Prostate gland (tissue), 2 donors: Measurements from ENCODE around the gene PDGFC. TPM values are rescaled to one million over a fixed set of nuclear protein-coding genes. Genes with fewer than 3 reads are reported as not detected.
"Not testable (repeated sequence)": the region's sequence is repeated elsewhere in the genome, so short reads cannot be mapped to it uniquely, and the experiment has no call there.

Experiments used
- DNase-seq: peaks from one replicate; pipeline ENCODE4 v3.0.0-alpha.2; 2019; ENCODE audit warnings: low spot score
- H3K27ac ChIP-seq, 2 donors: fragments of 200-600 bp; sonication (generic); 2 replicates each; pipeline ENCODE4 v1.5.1; 2017 to 2019
- H3K27me3 ChIP-seq: fragments of 200-600 bp; sonication (generic); replicated peaks from 2 replicates; pipeline ENCODE4 v1.5.1; 2019; ENCODE audit not compliant: insufficient read depth
- H3K36me3 ChIP-seq, 2 donors: fragments of 200-600 bp; sonication (generic); 1 replicate in 1 of 2; 2 replicates in 1 of 2; pipeline versions ENCODE4 v1.5.1 to v1.8.1; 2017 to 2019
- H3K4me1 ChIP-seq: fragments of 200-600 bp; sonication (generic); replicated peaks from 2 replicates; pipeline ENCODE4 v1.5.1; 2019
- H3K4me3 ChIP-seq, 2 donors: fragments of 200-600 bp; sonication (generic); 2 replicates each; pipeline ENCODE4 v1.5.1; 2017 to 2019
- H3K9me3 ChIP-seq: fragments of 200-600 bp; sonication (generic); 2 replicates; pipeline ENCODE4 v1.5.1; 2017
- POLR2A ChIP-seq: fragments of 450-650 bp; IDR thresholded peaks from one replicate; pipeline ENCODE4 v1.6.1; 2016; ENCODE audit warnings: antibody characterized with exemption, mild to moderate bottlenecking
- POLR2AphosphoS5 ChIP-seq: sonication (generic); formaldehyde crosslinking; IDR thresholded peaks from one replicate; pipeline ENCODE4 v1.6.1; 2017; ENCODE audit warnings: antibody characterized with exemption
- WGBS: methylation state at CpG from one replicate; pipeline ENCODE4 v1.1.5; 2018; 5-methylcytosine and 5-hydroxymethylcytosine counted together
- intact Hi-C: fragments of 100-400 bp; cut with DNase I; formaldehyde crosslinking; loops from one replicate; pipeline ENCODE4 v1.14.2; 2022
- total RNA-seq, 2 donors: library from RNA; depleted of rRNA; stranded (reverse); fragments of >200 nt; gene quantifications; one replicate each; pipeline ENCODE4 v1.1.0, GENCODE V29; 2016
- TF ChIP-seq, protein P1 (sequence below), 4 experiments: fragments of 200-600 bp in 2 of 4; fragments of 450-650 bp in 2 of 4; sonication (generic) in 2 of 4; IDR thresholded peaks; 1 replicate in 3 of 4; 2 replicates in 1 of 4; pipeline ENCODE4 v1.5.1; 2016 to 2019; ENCODE audit warnings: antibody characterized with exemption in 4 of 4, mild to moderate bottlenecking in 2 of 4, moderate library complexity in 2 of 4

The PDGFC gene
- total RNA-seq, 2 donors from 2014 or later = 18.6 to 36.8 TPM

DNA sequence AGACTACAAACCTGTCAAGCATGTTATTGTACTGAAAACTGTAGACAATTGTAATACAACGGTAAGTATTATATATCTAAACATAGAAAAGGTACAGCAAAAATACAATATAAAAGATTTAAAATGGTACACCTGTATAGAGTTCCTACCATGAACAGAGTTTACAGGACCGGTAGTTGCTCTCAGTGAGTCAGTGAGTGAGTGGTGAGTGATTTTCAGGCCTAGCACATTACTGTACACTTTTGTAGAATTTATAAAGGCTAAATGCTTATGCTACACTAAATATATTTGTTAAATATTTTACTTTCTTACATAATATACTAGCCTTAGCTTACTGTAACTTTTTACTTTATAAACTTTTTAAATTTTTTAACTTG is 37.4 kb downstream of the PDGFC start:
- H3K9me3 ChIP-seq = no peaks in the 10 kb centered on the region
- intact Hi-C loops = no loop called here
- no peaks in the 10 kb centered on the region for H3K4me1 ChIP-seq
- DNase-seq = no peak
- no peak overlapping the region for H3K4me3 ChIP-seq
- WGBS = 75% methylated on average over 2 of the region's 2 CpGs
- no peak for TF ChIP-seq POLR2AphosphoS5
- TF ChIP-seq POLR2A = no peak
- TF ChIP-seq, protein P1, sequence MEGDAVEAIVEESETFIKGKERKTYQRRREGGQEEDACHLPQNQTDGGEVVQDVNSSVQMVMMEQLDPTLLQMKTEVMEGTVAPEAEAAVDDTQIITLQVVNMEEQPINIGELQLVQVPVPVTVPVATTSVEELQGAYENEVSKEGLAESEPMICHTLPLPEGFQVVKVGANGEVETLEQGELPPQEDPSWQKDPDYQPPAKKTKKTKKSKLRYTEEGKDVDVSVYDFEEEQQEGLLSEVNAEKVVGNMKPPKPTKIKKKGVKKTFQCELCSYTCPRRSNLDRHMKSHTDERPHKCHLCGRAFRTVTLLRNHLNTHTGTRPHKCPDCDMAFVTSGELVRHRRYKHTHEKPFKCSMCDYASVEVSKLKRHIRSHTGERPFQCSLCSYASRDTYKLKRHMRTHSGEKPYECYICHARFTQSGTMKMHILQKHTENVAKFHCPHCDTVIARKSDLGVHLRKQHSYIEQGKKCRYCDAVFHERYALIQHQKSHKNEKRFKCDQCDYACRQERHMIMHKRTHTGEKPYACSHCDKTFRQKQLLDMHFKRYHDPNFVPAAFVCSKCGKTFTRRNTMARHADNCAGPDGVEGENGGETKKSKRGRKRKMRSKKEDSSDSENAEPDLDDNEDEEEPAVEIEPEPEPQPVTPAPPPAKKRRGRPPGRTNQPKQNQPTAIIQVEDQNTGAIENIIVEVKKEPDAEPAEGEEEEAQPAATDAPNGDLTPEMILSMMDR (IDR thresholded peaks at IDR 0.05) = no peak
- H3K36me3 ChIP-seq = no peaks in the 10 kb centered on the region
- no peaks in the 10 kb centered on the region for H3K27me3 ChIP-seq
- H3K27ac ChIP-seq = no peak overlapping the region

DNA sequence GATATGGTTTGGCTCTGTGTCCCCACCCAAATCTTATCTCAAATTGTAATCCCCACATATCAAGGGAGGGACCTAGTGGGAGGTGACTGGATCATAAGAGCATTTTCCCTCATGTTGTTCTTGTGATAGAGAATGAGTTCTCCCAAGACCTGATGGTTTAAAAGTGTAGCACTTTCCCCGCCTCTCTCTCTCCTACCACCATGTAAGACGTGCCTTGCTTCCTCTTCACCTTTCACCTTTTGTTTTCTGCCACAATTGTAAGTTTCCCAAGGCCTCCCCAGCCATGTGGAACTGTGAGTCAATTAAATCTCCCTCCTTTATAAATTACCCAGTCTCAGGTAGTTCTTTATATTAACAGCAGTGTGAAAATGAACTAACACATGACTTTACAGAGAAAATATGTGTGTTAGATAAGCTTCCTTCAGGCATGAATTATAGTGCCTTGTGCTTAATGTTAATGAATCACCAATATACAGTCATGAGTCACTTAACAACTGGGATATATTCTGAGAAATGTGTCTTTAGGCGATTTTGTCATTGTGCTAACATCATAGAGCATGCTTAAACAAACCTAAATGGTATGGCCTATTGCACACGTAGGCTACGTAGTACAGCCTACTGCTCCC is 37.9 kb downstream of the PDGFC start:
- WGBS = 86% methylated on average over 5 of the region's 5 CpGs
- H3K27me3 ChIP-seq = no peaks in the 10 kb centered on the region
- H3K4me1 ChIP-seq = no peaks in the 10 kb centered on the region
- H3K36me3 ChIP-seq = no peaks in the 10 kb centered on the region
- TF ChIP-seq, protein P1 (IDR thresholded peaks at IDR 0.05) = no peak
- TF ChIP-seq POLR2AphosphoS5 (no peak), POLR2A (no peak)
- no peak overlapping the region for H3K4me3 ChIP-seq
- DNase-seq = no peak
- no peaks in the 10 kb centered on the region for H3K9me3 ChIP-seq
- no peak overlapping the region for H3K27ac ChIP-seq
- intact Hi-C loops = no loop called here

DNA sequence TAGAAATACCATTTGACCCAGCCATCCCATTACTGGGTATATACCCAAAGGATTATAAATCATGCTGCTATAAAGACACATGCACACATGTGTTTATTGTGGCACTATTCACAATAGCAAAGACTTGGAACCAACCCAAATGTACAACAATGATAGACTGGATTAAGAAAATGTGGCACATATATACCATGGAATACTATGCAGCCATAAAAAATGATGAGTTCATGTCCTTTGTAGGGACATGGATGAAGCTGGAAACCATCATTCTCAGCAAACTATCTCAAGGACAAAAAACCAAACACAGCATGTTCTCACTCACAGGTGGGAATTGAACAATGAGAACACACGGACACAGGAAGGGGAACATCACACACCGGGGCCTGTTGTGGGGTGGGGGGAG is 39.2 kb downstream of the PDGFC start:
- H3K27ac ChIP-seq, H3K36me3 ChIP-seq, H3K27me3 ChIP-seq, intact Hi-C loops, H3K4me3 ChIP-seq, DNase-seq, H3K4me1 ChIP-seq, H3K9me3 ChIP-seq: not testable (repeated sequence)
- WGBS = 100% methylated on average over 2 of the region's 2 CpGs

DNA sequence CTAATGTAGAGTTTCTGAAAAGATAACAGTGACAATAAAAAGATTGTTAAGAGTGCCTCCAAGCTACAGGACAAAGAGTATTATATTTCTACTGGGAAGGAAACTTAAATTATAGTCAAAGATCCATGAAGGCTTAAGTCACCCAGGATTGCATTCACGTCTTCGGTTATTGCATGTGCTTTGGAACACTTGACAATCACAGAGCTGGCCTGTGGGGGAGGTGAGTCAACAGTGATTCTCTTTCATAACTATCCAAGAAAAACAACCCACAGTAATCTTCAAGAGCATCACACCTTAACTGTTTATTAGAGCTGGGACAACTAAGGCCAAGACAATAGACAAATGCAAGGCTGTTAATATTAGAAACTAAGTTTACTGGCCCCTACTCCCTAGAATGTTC is 40.3 kb downstream of the PDGFC start:
- WGBS = 8% methylated on average over 2 of the region's 2 CpGs
- DNase-seq = peak; percentile 62
- H3K9me3 ChIP-seq = no peaks in the 10 kb centered on the region
- H3K4me1 ChIP-seq = no peaks in the 10 kb centered on the region
- H3K27me3 ChIP-seq = no peaks in the 10 kb centered on the region
- TF ChIP-seq POLR2A (no peak), POLR2AphosphoS5 (peak; percentile 83)
- TF ChIP-seq, protein P1 (IDR thresholded peaks at IDR 0.05) = no peak
- no peak overlapping the region for H3K4me3 ChIP-seq
- peak overlapping the region in 1 of 2 donors; percentile 40 for H3K27ac ChIP-seq
- H3K36me3 ChIP-seq = no peaks in the 10 kb centered on the region
- intact Hi-C loops = no loop called here

DNA sequence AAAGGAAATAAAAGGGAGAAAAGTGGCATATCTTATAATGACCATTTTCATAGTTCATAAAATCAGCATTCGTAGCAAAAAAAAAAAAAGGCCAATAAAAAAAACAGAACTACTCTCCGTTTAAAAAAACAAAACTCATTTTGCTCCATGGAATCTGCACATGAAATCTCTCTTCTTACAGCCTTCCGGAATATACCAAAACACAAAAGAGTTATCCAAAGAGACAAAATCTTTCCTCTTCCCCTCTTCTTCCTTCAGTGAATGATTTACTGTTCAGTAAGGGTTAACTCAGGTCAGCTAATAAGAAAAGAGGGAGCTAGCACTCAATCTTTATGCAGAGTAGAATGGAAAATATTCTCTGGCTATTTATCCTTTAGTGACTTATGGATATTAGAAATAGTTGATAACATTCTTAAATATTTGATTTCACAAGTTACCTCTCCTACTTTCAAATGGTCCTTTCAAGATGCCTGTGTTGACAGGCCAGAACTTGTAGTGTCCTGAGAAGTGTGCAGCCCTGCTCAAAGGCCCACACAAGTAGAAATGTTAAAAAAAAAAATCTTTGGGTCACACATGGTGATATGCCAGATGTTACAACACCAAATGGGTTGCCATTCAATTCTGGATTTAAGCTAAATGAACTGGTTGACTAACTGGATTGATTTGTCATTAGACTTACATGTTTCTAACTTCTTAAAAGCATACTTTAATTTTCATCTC is 42.1 kb downstream of the PDGFC start:
- intact Hi-C loops = no loop called here
- Histone ChIP-seq H3K4me1 (no peaks in the 10 kb centered on the region), H3K36me3 (no peaks in the 10 kb centered on the region), H3K9me3 (no peaks in the 10 kb centered on the region), H3K27ac (no peak overlapping the region), H3K4me3 (no peak overlapping the region), H3K27me3 (no peaks in the 10 kb centered on the region)
- WGBS = 48% methylated on average over 3 of the region's 3 CpGs
- no peak for DNase-seq
- TF ChIP-seq POLR2A = no peak
- peak; percentile 23 for TF ChIP-seq POLR2AphosphoS5
